HG03064 (cell line): ENCODE data around the gene STX12.
"Not testable (repeated sequence)": the region's sequence is repeated elsewhere in the genome, so short reads cannot be mapped to it uniquely, and the experiment has no call there.

Source experiments
- ATAC-seq: cut with Tn5 transposase; IDR thresholded peaks from one replicate; pipeline ENCODE4 v1.9.1; 2021; ENCODE audit warnings: low read depth; ENCODE audit not compliant: unreplicated experiment

The STX12 gene

GRCh38 chr1:27774654-27775053, 1.6 kb downstream of the STX12 start:
- ATAC-seq = no peak

GRCh38 chr1:27775336-27775735, 2.3 kb downstream of the STX12 start:
- not testable (repeated sequence) for ATAC-seq

GRCh38 chr1:27776276-27776675, 3.3 kb downstream of the STX12 start:
- not testable (repeated sequence) for ATAC-seq

- no peak for ATAC-seq
Measured at GRCh38 chr1:27778056-27778455, 5.0 kb downstream of the STX12 start.

- ATAC-seq = no peak
Measured at GRCh38 chr1:27779122-27779521, 6.1 kb downstream of the STX12 start.

GRCh38 chr1:27782950-27783349, 9.9 kb downstream of the STX12 start:
- no peak for ATAC-seq

- ATAC-seq = no peak
Measured at GRCh38 chr1:27784700-27785099, 11.7 kb downstream of the STX12 start.

GRCh38 chr1:27785781-27786455, 12.9 kb downstream of the STX12 start:
- ATAC-seq = no peak

GRCh38 chr1:27787895-27788294, 14.9 kb downstream of the STX12 start:
- ATAC-seq = no peak

GRCh38 chr1:27789540-27790041, 16.6 kb downstream of the STX12 start:
- ATAC-seq = no peak

- not testable (repeated sequence) for ATAC-seq
Measured at GRCh38 chr1:27790270-27790669, 17.3 kb downstream of the STX12 start.

- no peak for ATAC-seq
Measured at GRCh38 chr1:27795601-27796000, 22.6 kb downstream of the STX12 start.

GRCh38 chr1:27804791-27805190, 31.8 kb downstream of the STX12 start:
- ATAC-seq = no peak

GRCh38 chr1:27806758-27807157, 33.7 kb downstream of the STX12 start:
- no peak for ATAC-seq

- no peak for ATAC-seq
Measured at GRCh38 chr1:27807385-27807784, 34.4 kb downstream of the STX12 start.

- not testable (repeated sequence) for ATAC-seq
Measured at GRCh38 chr1:27808131-27808530, 35.1 kb downstream of the STX12 start.

GRCh38 chr1:27809883-27810282, 36.9 kb downstream of the STX12 start:
- ATAC-seq = no peak

GRCh38 chr1:27811741-27812500, 38.9 kb downstream of the STX12 start:
- no peak for ATAC-seq

GRCh38 chr1:27816921-27817630, 44.1 kb downstream of the STX12 start:
- no peak for ATAC-seq

GRCh38 chr1:27821761-27822315, 48.8 kb downstream of the STX12 start:
- ATAC-seq = no peak

GRCh38 chr1:27823784-27824183, 50.8 kb downstream of the STX12 start:
- ATAC-seq = no peak
